GM12892 (cell line): ENCODE results near the gene DHRS11.

ENCODE experiments used
- POLR2A ChIP-seq: IDR thresholded peaks from 2 replicates; pipeline ENCODE4 v1.6.1; 2011; ENCODE audit warnings: low read depth, low read length, control low read depth
- POLR2AphosphoS5 ChIP-seq: IDR thresholded peaks from 2 replicates; pipeline ENCODE4 v1.6.1; 2011; ENCODE audit warnings: low read depth, low read length, control low read depth
- TAF1 ChIP-seq: IDR thresholded peaks from 2 replicates; pipeline ENCODE4 v1.6.1; 2011; ENCODE audit warnings: low read depth, mild to moderate bottlenecking, control low read depth, low read length, borderline replicate concordance

DNA sequence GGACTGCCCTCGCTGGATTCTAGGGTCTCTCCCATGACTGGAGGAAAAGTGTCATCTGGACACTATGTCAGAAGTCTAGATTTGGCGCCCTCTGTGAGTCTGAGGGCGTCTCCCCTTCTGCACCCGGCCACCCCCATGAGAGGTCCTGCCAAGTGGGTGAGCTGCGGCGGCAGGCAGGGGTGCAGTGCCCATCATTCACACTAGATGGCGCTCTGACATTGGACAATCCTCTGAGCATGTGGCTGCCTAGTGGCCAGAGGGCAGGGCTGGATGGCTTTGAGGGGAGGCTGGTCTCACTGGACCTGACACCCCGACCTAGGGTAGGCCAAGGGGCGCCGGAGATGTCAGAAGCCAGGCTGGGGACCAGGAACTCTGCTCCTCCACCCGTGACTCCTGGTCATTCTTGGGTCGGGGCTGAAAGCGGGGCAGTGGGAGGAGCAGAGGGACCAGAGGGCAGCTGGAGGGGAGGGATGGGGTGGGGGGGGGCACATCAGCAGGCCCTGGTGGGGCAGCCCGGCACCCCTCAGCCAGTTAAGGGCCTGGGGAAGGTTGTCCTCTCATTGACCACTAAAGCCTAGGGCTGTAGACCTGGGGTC is 37.7 kb downstream of the DHRS11 start:
- no peak for TF ChIP-seq POLR2A
- no peak for TF ChIP-seq POLR2AphosphoS5
- TF ChIP-seq TAF1: no peak
